ENCODE data around the gene PSMC3.

Gene PSMC3

DNA sequence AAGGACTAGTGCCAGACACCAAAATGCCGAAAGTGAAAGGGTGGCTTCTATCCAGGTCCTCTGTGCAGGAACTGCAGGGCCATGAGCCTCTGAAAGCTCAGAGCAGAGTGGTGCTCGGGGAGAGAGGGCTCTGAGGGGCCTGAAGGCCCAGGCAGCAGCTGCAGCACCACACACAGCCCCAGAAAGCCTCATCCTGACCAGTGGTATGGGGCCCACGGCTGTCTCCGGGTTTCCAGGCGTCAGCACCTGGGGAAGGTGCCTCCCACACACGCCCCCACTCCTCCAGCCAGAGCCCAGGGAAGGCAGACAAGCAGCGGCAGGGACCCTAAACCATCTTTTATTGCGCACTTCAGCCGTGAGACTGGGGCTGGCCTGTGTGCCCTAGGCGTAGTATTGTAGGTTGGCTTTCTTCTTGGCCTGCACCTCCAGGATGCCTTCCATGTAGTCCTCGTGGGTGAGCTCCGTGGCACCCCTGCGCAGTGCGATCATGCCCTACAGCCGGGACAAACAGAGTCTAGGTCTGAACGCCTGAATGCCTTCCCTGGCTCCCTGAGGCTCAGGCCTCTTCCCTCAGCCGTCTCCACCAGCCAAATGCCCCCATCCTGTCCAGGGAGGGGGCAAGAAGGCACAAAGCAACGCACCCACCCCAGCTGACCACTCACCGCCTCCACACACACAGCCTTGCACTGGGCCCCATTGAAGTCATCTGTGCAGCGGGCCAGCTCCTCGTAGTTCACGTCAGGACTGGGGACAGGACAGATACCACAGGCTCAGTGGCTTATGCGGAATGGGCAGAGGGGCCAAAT lies 7.6 kb downstream of the PSMC3 start:
- DNase-seq = no peak
- H2AK5ac ChIP-seq (ENCODE audit: low read length) = no peak overlapping the region
- H2BK15ac ChIP-seq (replicated peaks; ENCODE audit: low read depth) = no peak overlapping the region
- no peak overlapping the region for H2BK120ac ChIP-seq (ENCODE audit: low read depth, low read length)
- no peak overlapping the region for H3K9ac ChIP-seq (ENCODE audit: low read length)
- no peak overlapping the region for H3K27ac ChIP-seq (ENCODE audit: low read depth, low read length)
- H3K79me2 ChIP-seq (ENCODE audit: control insufficient read depth, insufficient read depth, low read length) = no peaks in the 10 kb centered on the region
- WGBS (ENCODE audit: extremely low coverage, insufficient coverage, low lambda C conversion rate) = no CpG with 5 or more reads among the region's 23 CpGs
- H3K4me2 ChIP-seq (ENCODE audit: low read length) = no peak overlapping the region
- H3K79me1 ChIP-seq (ENCODE audit: low read length) = no peaks in the 10 kb centered on the region
- no peaks in the 10 kb centered on the region for H3K27me3 ChIP-seq (ENCODE audit: insufficient read depth, low read length, poor library complexity)
- no peak overlapping the region for H4K8ac ChIP-seq (ENCODE audit: low read depth, low read length)
- no peak overlapping the region for H3K4me3 ChIP-seq (ENCODE audit: low read length)
- H3K18ac ChIP-seq (ENCODE audit: low read length) = no peak overlapping the region
- H3K36me3 ChIP-seq (ENCODE audit: control insufficient read depth, insufficient read depth, low read length) = peaks cover 14% of the 10 kb centered on the region
- no peak overlapping the region for H4K5ac ChIP-seq (ENCODE audit: low read length)
- no peaks in the 10 kb centered on the region for H3K4me1 ChIP-seq (ENCODE audit: control insufficient read depth, low read depth, low read length)
- H3K23ac ChIP-seq (ENCODE audit: low read length) = no peak overlapping the region
- H3K56ac ChIP-seq (ENCODE audit: low read length) = no peak overlapping the region
- H2BK5ac ChIP-seq (ENCODE audit: low read length) = no peak overlapping the region
- H3K4ac ChIP-seq (ENCODE audit: low read depth, low read length) = no peak overlapping the region

DNA sequence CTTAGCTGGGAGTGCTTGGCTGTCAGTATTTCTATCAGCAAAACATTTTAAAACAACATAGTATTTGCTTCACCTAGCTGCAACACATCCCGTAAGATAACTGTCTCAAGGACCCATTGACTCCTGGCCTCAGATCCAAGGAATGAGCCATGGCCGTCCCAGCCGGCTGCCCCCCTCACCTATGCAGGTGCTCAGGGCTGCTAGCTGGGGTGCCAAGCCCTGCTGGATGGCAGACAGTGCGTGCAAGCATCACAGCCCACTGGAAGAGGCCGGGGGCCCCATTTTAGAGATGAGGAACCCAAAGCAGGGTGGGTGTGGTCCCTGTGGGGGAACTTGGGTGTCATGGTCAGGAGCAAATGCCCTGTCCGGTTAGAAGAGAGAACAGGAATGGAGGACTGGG lies 8.5 kb downstream of the PSMC3 start:
- H3K27me3 ChIP-seq (ENCODE audit: insufficient read depth, low read length, poor library complexity) = no peaks in the 10 kb centered on the region

DNA sequence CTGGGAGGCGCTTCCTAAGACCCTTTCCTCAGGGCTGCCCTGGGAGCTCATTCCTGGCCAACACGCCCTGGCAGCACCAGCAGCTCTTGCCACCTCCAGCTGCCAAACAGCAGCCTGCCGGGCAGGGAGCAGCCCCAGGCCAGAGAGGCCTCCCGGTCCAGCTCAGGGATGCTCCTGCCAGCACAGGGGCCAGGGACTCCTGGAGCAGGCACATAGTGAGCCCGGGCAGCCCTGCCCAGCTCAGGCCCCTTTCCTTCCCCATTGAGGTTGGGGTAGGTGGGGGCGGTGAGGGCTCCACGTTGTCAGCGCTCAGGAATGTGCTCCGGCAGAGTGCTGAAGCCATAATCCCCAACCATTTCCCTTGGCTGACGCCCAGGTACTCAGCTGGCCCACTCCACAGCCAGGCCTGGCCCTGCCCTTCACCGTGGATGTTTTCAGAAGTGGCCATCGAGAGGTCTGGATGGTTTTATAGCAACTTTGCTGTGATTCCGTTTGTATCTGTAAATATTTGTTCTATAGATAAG lies 10.2 kb downstream of the PSMC3 start:
- no peak overlapping the region for H3K4ac ChIP-seq (ENCODE audit: low read depth, low read length)
- H3K56ac ChIP-seq (ENCODE audit: low read length) = peak overlapping the region; percentile 15
- H3K9ac ChIP-seq (ENCODE audit: low read length) = no peak overlapping the region
- H3K79me1 ChIP-seq (ENCODE audit: low read length) = no peaks in the 10 kb centered on the region
- H2AK5ac ChIP-seq (ENCODE audit: low read length) = no peak overlapping the region
- H4K8ac ChIP-seq (ENCODE audit: low read depth, low read length) = no peak overlapping the region
- DNase-seq = peak; percentile 80
- no peak overlapping the region for H3K18ac ChIP-seq (ENCODE audit: low read length)
- peak overlapping the region; percentile 33 for H3K27ac ChIP-seq (ENCODE audit: low read depth, low read length)
- H2BK120ac ChIP-seq (ENCODE audit: low read depth, low read length) = no peak overlapping the region
- H3K27me3 ChIP-seq (ENCODE audit: insufficient read depth, low read length, poor library complexity) = no peaks in the 10 kb centered on the region
- no peaks in the 10 kb centered on the region for H3K4me1 ChIP-seq (ENCODE audit: control insufficient read depth, low read depth, low read length)
- H3K4me2 ChIP-seq (ENCODE audit: low read length) = no peak overlapping the region
- H2BK5ac ChIP-seq (ENCODE audit: low read length) = no peak overlapping the region
- no peak overlapping the region for H2BK15ac ChIP-seq (replicated peaks; ENCODE audit: low read depth)
- H4K5ac ChIP-seq (ENCODE audit: low read length) = no peak overlapping the region
- no peak overlapping the region for H3K23ac ChIP-seq (ENCODE audit: low read length)
- H3K36me3 ChIP-seq (ENCODE audit: control insufficient read depth, insufficient read depth, low read length) = peaks cover 9% of the 10 kb centered on the region
- WGBS (ENCODE audit: extremely low coverage, insufficient coverage, low lambda C conversion rate) = no CpG with 5 or more reads among the region's 13 CpGs
- no peak overlapping the region for H3K4me3 ChIP-seq (ENCODE audit: low read length)
- no peaks in the 10 kb centered on the region for H3K79me2 ChIP-seq (ENCODE audit: control insufficient read depth, insufficient read depth, low read length)

More for the DNA sequence above, 8.5 kb downstream of the PSMC3 start:
- H2BK120ac ChIP-seq (ENCODE audit: low read depth, low read length) = no peak overlapping the region
- H3K4me2 ChIP-seq (ENCODE audit: low read length) = no peak overlapping the region
- no peak overlapping the region for H2BK15ac ChIP-seq (replicated peaks; ENCODE audit: low read depth)
- no peaks in the 10 kb centered on the region for H3K79me2 ChIP-seq (ENCODE audit: control insufficient read depth, insufficient read depth, low read length)
- no peak overlapping the region for H3K9ac ChIP-seq (ENCODE audit: low read length)
- H4K8ac ChIP-seq (ENCODE audit: low read depth, low read length) = no peak overlapping the region
- no peak overlapping the region for H3K56ac ChIP-seq (ENCODE audit: low read length)
- no peak overlapping the region for H3K4ac ChIP-seq (ENCODE audit: low read depth, low read length)
- H2BK5ac ChIP-seq (ENCODE audit: low read length) = no peak overlapping the region
- no CpG with 5 or more reads among the region's 6 CpGs for WGBS (ENCODE audit: extremely low coverage, insufficient coverage, low lambda C conversion rate)
- H3K36me3 ChIP-seq (ENCODE audit: control insufficient read depth, insufficient read depth, low read length) = peaks cover 14% of the 10 kb centered on the region
- no peak overlapping the region for H3K23ac ChIP-seq (ENCODE audit: low read length)
- H3K27ac ChIP-seq (ENCODE audit: low read depth, low read length) = no peak overlapping the region
- no peak overlapping the region for H3K4me3 ChIP-seq (ENCODE audit: low read length)
- no peaks in the 10 kb centered on the region for H3K79me1 ChIP-seq (ENCODE audit: low read length)
- no peaks in the 10 kb centered on the region for H3K4me1 ChIP-seq (ENCODE audit: control insufficient read depth, low read depth, low read length)
- no peak for DNase-seq
- no peak overlapping the region for H2AK5ac ChIP-seq (ENCODE audit: low read length)
- H4K5ac ChIP-seq (ENCODE audit: low read length) = no peak overlapping the region
- H3K18ac ChIP-seq (ENCODE audit: low read length) = no peak overlapping the region

DNA sequence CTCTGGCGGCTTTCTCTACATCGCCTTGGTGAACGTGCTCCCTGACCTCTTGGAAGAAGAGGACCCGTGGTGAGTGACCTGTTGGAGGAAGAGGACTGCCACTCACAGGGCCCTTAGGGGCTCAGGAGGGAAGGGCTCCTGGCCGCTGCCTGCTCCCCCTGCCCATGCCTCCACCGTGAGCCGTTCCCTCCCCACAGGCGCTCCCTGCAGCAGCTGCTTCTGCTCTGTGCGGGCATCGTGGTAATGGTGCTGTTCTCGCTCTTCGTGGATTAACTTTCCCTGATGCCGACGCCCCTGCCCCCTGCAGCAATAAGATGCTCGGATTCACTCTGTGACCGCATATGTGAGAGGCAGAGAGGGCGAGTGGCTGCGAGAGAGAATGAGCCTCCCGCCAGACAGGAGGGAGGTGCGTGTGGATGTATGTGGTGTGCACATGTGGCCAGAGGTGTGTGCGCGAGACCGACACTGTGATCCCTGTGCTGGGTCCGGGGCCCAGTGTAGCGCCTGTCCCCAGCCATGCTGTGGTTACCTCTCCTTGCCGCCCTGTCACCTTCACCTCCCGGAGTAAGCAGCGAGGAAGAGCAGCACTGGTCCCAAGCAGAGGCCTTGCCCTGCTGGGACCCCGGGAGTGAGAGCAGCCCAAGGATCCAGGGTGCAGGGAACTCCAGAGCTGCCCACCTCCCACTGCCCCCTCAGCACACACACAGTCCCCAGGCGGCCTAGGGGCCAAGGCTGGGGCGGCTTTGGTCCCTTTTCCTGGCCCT lies 11.0 kb downstream of the PSMC3 start:
- Histone ChIP-seq H4K8ac (ENCODE audit: low read depth, low read length) (no peak overlapping the region), H3K36me3 (ENCODE audit: control insufficient read depth, insufficient read depth, low read length) (peaks cover 5% of the 10 kb centered on the region), H3K4me3 (ENCODE audit: low read length) (no peak overlapping the region), H3K27me3 (ENCODE audit: insufficient read depth, low read length, poor library complexity) (no peaks in the 10 kb centered on the region), H2BK15ac (replicated peaks; ENCODE audit: low read depth) (no peak overlapping the region), H3K4me2 (ENCODE audit: low read length) (no peak overlapping the region), H2BK120ac (ENCODE audit: low read depth, low read length) (no peak overlapping the region), H2BK5ac (ENCODE audit: low read length) (no peak overlapping the region), H3K27ac (ENCODE audit: low read depth, low read length) (no peak overlapping the region), H3K79me1 (ENCODE audit: low read length) (no peaks in the 10 kb centered on the region), H3K23ac (ENCODE audit: low read length) (no peak overlapping the region), H4K5ac (ENCODE audit: low read length) (no peak overlapping the region), H2AK5ac (ENCODE audit: low read length) (no peak overlapping the region), H3K9ac (ENCODE audit: low read length) (no peak overlapping the region), H3K4ac (ENCODE audit: low read depth, low read length) (no peak overlapping the region), H3K79me2 (ENCODE audit: control insufficient read depth, insufficient read depth, low read length) (no peaks in the 10 kb centered on the region), H3K4me1 (ENCODE audit: control insufficient read depth, low read depth, low read length) (no peaks in the 10 kb centered on the region), H3K18ac (ENCODE audit: low read length) (no peak overlapping the region), H3K56ac (ENCODE audit: low read length) (no peak overlapping the region)
- WGBS (ENCODE audit: extremely low coverage, insufficient coverage, low lambda C conversion rate) = no CpG with 5 or more reads among the region's 31 CpGs
- DNase-seq = no peak

DNA sequence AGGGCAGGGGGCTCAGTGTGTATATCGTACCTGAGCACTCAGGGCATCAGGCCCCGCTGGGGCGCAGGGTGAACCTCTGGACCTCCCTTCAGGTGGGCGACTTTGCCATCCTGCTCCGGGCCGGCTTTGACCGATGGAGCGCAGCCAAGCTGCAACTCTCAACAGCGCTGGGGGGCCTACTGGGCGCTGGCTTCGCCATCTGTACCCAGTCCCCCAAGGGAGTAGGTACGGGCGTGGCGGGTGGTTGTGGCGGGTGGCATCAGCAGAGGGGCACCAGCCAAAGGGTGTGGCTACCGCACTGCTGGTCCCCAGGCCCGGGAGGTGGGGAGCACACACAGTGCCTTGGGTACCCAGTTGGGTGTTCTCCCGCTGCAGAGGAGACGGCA lies 11.6 kb downstream of the PSMC3 start:
- no peak overlapping the region for H3K4ac ChIP-seq (ENCODE audit: low read depth, low read length)
- H2AK5ac ChIP-seq (ENCODE audit: low read length) = no peak overlapping the region
- H3K18ac ChIP-seq (ENCODE audit: low read length) = no peak overlapping the region
- no CpG with 5 or more reads among the region's 19 CpGs for WGBS (ENCODE audit: extremely low coverage, insufficient coverage, low lambda C conversion rate)
- no peaks in the 10 kb centered on the region for H3K79me2 ChIP-seq (ENCODE audit: control insufficient read depth, insufficient read depth, low read length)
- DNase-seq = no peak
- H3K4me2 ChIP-seq (ENCODE audit: low read length) = no peak overlapping the region
- H2BK120ac ChIP-seq (ENCODE audit: low read depth, low read length) = no peak overlapping the region
- H2BK15ac ChIP-seq (replicated peaks; ENCODE audit: low read depth) = no peak overlapping the region
- H4K5ac ChIP-seq (ENCODE audit: low read length) = no peak overlapping the region
- peaks cover 4% of the 10 kb centered on the region for H3K36me3 ChIP-seq (ENCODE audit: control insufficient read depth, insufficient read depth, low read length)
- no peaks in the 10 kb centered on the region for H3K79me1 ChIP-seq (ENCODE audit: low read length)
- no peak overlapping the region for H3K23ac ChIP-seq (ENCODE audit: low read length)
- no peak overlapping the region for H4K8ac ChIP-seq (ENCODE audit: low read depth, low read length)
- no peak overlapping the region for H3K9ac ChIP-seq (ENCODE audit: low read length)
- H3K56ac ChIP-seq (ENCODE audit: low read length) = no peak overlapping the region
- H3K4me1 ChIP-seq (ENCODE audit: control insufficient read depth, low read depth, low read length) = no peaks in the 10 kb centered on the region
- no peak overlapping the region for H3K27ac ChIP-seq (ENCODE audit: low read depth, low read length)
- H3K4me3 ChIP-seq (ENCODE audit: low read length) = no peak overlapping the region
- H2BK5ac ChIP-seq (ENCODE audit: low read length) = no peak overlapping the region
- H3K27me3 ChIP-seq (ENCODE audit: insufficient read depth, low read length, poor library complexity) = no peaks in the 10 kb centered on the region

Measured in mesendoderm (in vitro differentiated cells).